ENCODE results near the gene PRAMEF20.

The PRAMEF20 gene

GRCh38 chr1:13465515-13465914 is 55.3 kb downstream of the PRAMEF20 start:
- DNase-seq = no peak

GRCh38 chr1:13469343-13469742 is 59.1 kb downstream of the PRAMEF20 start:
- DNase-seq = no peak
